Activated T-helper 17 cell treated with anti-CD3 and anti-CD28 coated beads, Interleukin-2, amount 50 U/mL, for 72 hours (primary cell): Measurements from ENCODE around the gene BRSK2. TPM values are rescaled to one million over a fixed set of nuclear protein-coding genes. Genes with fewer than 3 reads are reported as not detected.
"Not testable (repeated sequence)": the region's sequence is repeated elsewhere in the genome, so short reads cannot be mapped to it uniquely, and the experiment has no call there.

ENCODE experiments used
- ATAC-seq: fragments of 150-1000 bp; cut with Tn5 transposase; replicated peaks from 2 replicates; pipeline ENCODE4 v1.10.0; 2021; ENCODE audit warnings: mild to moderate bottlenecking, moderate library complexity
- H3K27ac Mint-ChIP-seq: one replicate; pipeline ENCODE4 v1.8.0; 2022; ENCODE audit warnings: mixed read lengths
- H3K27me3 Mint-ChIP-seq: one replicate; pipeline ENCODE4 v1.8.0; 2022; ENCODE audit warnings: mixed read lengths
- H3K36me3 Mint-ChIP-seq: one replicate; pipeline ENCODE4 v1.8.0; 2022; ENCODE audit warnings: low read depth, mild to moderate bottlenecking, mixed read lengths
- H3K4me1 Mint-ChIP-seq: one replicate; pipeline ENCODE4 v1.8.0; 2022; ENCODE audit warnings: mixed read lengths
- H3K4me3 Mint-ChIP-seq: one replicate; pipeline ENCODE4 v1.8.0; 2022; ENCODE audit warnings: mild to moderate bottlenecking, mixed read lengths
- H3K9me3 Mint-ChIP-seq: one replicate; pipeline ENCODE4 v1.8.0; 2022; ENCODE audit warnings: mixed read lengths
- total RNA-seq, 2 donors: library from RNA; stranded (reverse); gene quantifications; one replicate each; pipeline ENCODE4 v1.2.3, GENCODE V29; 2022

BRSK2 gene
- total RNA-seq, 2 donors from 2014 or later: 0.09 to 3.3 TPM

DNA sequence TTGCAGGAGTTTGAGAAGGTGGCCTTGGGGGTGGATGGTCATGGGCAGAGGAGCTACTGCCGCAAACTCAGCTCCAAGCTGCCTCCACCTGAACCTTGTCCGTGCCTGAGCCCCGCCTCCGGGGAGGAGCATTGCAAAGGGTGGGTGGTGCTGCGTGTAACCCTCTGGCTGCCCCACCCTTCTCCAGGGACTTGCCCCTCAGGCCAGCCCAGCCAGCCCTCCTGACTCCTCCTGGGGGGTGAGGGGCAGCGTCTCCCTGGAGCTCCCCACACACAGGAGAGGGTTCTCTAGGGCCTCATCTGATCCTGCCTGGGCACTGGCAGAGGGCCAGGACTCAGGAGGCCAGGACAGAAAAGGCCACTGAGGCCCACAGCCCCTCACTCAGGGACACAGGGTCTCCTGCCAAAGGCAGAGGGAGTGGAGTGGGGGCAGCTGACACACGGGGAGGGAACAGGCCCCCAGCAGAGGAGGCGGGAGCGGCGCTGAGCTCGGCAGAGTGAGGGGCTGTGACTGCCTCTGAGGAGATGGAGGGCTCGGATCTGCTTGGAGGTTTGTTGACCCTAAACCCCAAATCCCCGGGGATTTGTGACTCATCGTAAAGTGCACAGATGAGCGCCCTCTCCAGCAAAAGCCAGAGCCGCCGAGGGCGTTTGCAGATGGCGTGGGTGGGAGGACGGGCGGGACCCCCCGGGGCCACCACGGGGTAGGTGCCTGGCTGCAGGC, 12.8 kb downstream of the BRSK2 start:
- Mint-ChIP-seq H3K4me3 (no peak overlapping the region), H3K9me3 (no peaks in the 10 kb centered on the region), H3K36me3 (no peaks in the 10 kb centered on the region), H3K4me1 (no peaks in the 10 kb centered on the region), H3K27ac (no peak overlapping the region), H3K27me3 (no peaks in the 10 kb centered on the region)
- ATAC-seq: no peak

DNA sequence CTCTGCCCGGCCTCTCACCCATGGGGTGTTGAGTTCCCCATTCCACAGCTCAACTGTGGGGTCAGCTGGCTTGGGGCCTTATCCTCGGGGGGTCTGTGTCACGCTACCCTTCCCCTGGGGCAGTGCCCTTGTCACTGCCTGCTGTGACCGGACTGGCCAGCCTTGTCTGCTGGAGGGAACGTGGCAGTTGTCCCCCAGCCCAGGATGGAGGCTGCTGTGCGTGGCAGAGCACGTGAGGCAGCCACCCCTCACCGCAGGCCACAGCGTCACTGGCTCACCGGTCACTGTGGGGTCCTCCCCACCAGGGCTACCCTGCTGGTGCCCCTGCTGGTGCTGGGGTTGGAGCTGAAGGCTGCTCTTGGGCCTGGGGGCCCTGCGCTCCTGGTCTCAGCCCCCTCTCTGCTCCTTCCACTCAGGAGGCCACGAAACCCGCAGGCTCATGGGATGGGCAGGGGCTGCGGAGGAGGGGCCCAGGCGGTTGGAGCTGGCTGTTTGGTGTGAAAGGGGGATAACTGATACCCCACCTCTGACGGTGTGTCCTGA, 13.4 kb downstream of the BRSK2 start:
- H3K27ac Mint-ChIP-seq: no peak overlapping the region
- H3K4me3 Mint-ChIP-seq: no peak overlapping the region
- H3K4me1 Mint-ChIP-seq: no peaks in the 10 kb centered on the region
- H3K36me3 Mint-ChIP-seq: no peaks in the 10 kb centered on the region
- H3K27me3 Mint-ChIP-seq: no peaks in the 10 kb centered on the region
- ATAC-seq: no peak
- no peaks in the 10 kb centered on the region for H3K9me3 Mint-ChIP-seq

DNA sequence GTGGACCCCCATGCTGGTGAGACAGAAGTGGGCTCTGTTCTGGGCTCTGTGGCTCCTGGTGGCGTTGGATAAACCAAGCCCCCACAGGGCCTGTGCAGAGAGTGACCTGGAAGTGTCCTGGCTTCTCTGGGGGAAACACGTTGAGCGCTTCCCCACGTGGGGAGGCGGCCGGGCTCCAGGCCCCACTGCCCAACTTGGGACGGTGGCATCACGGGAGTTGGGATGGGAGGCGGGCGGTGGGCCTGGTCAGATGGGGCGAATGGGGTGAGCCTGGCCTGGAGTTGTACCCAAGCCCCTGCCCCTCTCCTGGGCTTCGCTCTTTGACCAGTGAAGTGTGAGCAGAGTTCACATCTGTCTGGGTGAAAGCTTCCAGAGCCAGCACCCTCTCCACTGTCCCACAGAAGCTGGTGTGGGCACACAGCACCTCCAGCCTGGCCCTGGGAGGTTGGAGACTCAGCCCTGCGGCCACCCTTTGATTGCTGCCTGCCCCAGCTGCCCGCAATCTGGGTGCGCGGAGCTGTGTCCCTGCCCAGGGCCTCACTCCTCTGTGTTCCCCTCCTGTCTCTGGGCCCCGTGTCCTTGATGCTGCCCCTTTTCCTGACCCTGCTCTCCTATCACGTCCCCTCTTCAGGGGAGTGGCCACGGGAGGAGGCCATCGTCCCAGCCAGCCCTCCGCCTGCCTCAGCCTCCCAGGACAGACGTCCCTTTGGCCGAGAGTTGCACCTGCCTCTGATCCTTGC, 14.2 kb downstream of the BRSK2 start:
- Mint-ChIP-seq H3K4me1 (no peaks in the 10 kb centered on the region), H3K36me3 (no peaks in the 10 kb centered on the region), H3K4me3 (no peak overlapping the region), H3K9me3 (no peaks in the 10 kb centered on the region), H3K27me3 (no peaks in the 10 kb centered on the region), H3K27ac (no peak overlapping the region)
- no peak for ATAC-seq

DNA sequence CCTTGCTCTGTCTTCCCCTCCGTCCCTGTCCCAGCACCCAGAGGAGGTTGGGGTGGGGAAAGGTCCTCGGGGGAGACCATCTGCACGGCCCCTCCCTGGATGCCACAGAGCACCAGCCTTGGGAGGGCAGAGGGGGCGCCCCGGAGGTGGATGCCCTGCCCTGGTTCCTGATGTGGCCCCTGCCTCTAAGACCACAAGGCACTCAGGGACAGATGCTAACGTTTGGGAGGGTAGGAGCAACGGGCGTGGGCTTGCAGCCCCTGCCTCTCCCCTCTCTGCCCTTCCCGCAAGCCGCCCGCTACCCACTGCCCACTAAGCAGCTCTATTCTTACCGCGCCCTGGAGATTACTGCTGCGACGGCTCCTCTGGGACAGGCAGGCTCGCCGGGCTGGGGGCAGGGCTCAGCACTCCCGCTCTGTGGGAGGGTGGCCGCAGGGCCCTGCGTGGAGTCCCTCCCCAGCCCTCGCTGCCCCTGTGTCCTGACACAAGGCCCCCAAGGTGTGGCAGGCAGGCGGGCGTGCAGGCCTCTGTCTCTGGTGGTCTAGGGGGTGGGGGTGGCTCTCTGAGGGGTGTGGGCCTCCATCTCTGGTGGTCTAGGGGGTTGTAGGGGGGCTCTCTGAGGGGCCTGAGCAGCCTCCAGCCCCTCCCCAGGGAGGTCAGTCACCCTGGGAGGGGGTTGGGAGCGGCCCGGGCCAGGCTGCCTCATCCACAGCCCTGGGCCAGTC, 14.9 kb downstream of the BRSK2 start:
- H3K4me1 Mint-ChIP-seq: no peaks in the 10 kb centered on the region
- H3K9me3 Mint-ChIP-seq: no peaks in the 10 kb centered on the region
- H3K27me3 Mint-ChIP-seq: no peaks in the 10 kb centered on the region
- H3K36me3 Mint-ChIP-seq: no peaks in the 10 kb centered on the region
- H3K27ac Mint-ChIP-seq: no peak overlapping the region
- H3K4me3 Mint-ChIP-seq: no peak overlapping the region
- ATAC-seq: no peak

DNA sequence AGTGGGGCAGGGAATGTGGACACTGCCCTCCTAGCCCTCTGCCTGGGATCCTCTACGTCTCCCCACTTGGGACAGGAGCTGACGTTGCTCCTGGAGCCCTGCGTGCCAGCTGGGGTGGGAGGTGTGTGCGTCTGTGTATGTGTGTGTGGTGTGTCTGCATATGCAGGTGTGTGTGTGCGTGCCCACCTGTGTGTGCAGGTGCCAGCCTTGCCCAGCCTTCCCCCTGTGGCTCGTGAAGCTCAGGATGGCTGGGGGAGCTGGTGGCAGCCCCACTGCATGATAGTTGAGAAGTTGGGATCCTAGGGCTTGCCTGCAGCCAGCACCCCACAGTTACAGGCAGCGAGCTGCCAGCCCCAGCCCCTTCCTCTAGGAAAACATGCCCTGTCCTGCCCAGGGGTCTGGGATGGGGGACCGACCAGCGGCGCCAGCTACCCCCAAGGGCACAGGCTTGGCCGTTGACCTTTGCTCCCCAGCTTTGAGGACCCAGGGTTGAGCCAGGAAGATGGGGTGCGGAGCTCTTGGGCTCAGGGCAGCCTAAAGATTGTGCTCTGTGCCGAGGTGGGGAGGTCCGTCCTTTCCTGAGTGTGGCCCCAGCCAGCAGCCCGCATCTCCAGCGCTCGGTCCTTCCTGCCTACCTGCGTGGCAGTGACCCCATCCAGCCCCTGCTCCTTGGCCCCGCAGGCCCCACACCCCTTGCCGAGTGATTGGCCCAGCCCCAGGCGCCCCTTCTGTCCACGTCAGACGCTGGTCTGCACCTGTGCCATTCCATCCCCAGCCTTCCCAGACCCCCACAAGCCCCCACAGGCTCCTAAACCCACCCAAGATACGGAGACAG, 15.7 kb downstream of the BRSK2 start:
- Mint-ChIP-seq H3K9me3 (no peaks in the 10 kb centered on the region), H3K4me1 (no peaks in the 10 kb centered on the region), H3K27me3 (no peaks in the 10 kb centered on the region), H3K4me3 (no peak overlapping the region), H3K27ac (no peak overlapping the region), H3K36me3 (no peaks in the 10 kb centered on the region)
- no peak for ATAC-seq

DNA sequence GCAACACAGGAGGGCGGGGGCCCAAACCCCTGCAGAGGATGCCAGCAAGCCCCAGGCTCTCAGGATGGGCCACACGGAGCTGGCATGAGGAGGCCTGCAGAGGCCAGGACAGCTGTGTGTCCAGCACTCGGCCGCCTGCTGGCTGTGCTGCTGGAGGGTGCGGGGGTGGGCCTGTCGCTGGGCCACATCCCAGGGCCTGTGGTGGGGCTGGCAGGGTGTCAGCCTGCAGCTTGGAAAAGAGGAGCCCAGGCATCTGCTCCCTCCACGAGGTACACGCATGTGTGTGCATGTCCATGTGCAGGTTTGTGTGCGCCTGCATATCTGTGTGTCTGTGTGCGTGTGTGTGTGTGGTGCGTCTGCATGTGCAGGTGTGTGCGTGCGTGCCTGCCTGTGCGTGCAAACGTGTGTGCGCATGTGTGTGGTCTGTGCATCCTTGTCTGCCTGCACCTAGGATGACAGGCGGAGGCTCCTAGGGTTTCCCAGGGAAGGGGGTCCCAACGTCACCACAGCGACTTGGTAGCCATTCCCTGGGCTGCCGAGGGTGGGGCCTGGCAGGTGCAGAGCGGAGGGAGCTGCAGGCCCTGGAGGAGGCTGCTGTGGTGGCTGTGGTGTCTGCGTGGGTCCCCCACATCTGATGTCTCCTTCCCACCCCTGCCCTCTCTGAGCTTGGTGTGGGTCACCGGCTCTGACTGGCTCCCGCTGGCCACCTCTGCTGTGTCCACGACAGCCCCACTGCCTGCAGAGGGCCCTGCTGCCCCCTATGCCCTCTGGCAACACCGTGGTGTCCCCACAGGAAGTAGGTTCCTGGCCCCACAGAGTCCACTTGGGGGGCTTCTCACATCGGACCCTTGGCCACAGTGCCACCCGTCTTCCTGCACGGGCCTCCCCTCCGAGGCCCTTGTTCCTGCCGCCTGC, 17.1 kb downstream of the BRSK2 start:
- Mint-ChIP-seq H3K27me3 (no peaks in the 10 kb centered on the region), H3K36me3 (no peaks in the 10 kb centered on the region), H3K27ac (no peak overlapping the region), H3K4me3 (no peak overlapping the region), H3K9me3 (no peaks in the 10 kb centered on the region), H3K4me1 (no peaks in the 10 kb centered on the region)
- ATAC-seq: no peak

DNA sequence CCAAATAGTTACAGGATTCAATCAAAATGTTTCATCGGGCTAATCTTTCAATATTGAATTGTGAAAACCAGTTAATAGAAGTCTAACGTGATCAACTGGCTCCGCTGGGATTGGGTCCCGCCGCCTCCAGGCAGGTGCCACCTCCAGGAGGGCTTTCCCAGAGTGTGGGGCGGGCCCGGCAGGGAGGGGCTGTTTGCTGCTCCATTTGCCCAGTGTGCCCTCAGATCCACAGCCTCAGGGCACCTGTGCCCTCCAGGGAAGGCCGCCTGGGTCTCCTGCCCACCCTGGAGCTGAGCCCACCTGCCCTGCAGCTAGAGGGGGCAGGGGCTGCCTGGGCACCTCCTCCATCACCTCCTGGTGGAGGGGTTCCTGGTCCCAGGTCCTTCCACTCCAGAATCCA, 17.9 kb downstream of the BRSK2 start:
- ATAC-seq: no peak
- no peaks in the 10 kb centered on the region for H3K27me3 Mint-ChIP-seq
- H3K4me3 Mint-ChIP-seq: no peak overlapping the region
- no peaks in the 10 kb centered on the region for H3K9me3 Mint-ChIP-seq
- no peaks in the 10 kb centered on the region for H3K36me3 Mint-ChIP-seq
- no peaks in the 10 kb centered on the region for H3K4me1 Mint-ChIP-seq
- no peak overlapping the region for H3K27ac Mint-ChIP-seq

DNA sequence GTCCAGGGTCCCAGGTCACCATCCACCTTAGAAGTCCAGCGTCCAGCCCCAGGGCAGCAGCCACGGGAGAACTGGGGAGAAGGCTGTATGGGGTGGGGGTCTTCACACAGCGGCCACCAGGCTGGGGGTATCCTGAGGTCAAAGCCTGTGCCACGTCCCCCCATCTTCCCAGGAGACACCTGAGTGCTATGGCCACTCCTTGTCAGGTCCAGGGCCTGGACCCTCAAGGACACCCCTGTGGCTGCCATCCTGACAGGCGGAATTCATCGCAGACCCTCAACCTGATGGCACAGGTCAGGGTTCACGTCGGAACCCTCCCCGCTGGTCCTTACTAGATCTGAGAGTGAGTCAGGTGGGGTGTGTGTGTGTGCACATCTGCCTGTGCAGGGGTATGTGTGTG, 18.6 kb downstream of the BRSK2 start:
- Mint-ChIP-seq H3K9me3 (no peaks in the 10 kb centered on the region), H3K4me1 (no peaks in the 10 kb centered on the region), H3K27me3 (no peaks in the 10 kb centered on the region), H3K4me3 (no peak overlapping the region), H3K27ac (no peak overlapping the region), H3K36me3 (no peaks in the 10 kb centered on the region)
- peak; percentile 3 for ATAC-seq

DNA sequence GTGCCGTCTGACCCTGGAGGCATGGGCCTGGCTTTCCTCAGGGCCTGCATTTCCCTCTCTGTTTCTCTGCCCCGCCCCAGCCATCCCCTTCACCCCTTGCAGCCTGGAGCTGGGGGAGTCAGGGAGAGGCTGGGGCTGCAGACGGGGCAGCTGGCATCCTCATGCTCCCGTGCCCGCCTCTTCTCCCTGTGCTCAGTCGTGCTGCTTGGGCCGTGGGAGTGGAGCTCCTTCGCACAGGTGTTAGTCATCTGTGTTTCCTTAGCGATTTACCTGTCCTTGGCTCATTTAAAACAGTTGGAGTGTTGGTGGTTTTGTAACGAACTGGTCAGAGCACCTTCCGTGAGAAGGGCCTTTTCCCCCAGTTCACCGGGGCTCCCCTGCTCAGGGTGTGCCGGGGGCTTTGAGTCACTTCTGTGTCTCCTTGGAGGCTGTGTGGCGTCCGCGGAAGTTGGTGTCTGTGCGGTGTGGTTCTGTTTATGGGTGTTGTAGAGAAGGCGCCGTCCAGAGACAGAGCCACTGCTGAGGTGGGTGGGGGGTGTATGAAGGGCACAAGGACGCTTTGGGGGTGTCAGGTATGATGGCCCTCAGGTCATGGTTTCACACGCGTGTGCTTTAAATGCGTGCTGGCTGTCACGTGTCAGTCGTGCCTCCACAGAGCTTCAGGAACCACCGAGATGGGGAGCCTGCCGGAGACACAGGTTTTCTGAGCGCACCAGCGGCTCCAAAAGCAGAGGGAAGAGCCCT, 19.5 kb downstream of the BRSK2 start:
- Mint-ChIP-seq H3K4me1 (no peaks in the 10 kb centered on the region), H3K9me3 (no peaks in the 10 kb centered on the region), H3K27me3 (no peaks in the 10 kb centered on the region), H3K36me3 (no peaks in the 10 kb centered on the region), H3K4me3 (no peak overlapping the region), H3K27ac (no peak overlapping the region)
- ATAC-seq: no peak

DNA sequence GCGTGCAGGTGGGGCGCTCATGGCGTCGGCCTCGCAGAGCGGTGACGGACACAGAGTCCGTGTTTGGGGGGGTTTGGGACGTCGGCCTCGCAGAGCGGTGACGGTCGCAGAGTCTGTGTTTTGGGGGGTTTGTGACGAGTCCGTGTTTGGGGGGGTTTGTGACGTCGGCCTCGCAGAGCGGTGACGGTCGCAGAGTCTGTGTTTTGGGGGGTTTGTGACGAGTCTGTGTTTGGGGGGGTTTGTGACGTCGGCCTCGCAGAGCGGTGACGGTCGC, 20.1 kb downstream of the BRSK2 start:
- ATAC-seq, H3K9me3 Mint-ChIP-seq, H3K27me3 Mint-ChIP-seq, H3K27ac Mint-ChIP-seq, H3K4me3 Mint-ChIP-seq, H3K36me3 Mint-ChIP-seq, H3K4me1 Mint-ChIP-seq: not testable (repeated sequence)

DNA sequence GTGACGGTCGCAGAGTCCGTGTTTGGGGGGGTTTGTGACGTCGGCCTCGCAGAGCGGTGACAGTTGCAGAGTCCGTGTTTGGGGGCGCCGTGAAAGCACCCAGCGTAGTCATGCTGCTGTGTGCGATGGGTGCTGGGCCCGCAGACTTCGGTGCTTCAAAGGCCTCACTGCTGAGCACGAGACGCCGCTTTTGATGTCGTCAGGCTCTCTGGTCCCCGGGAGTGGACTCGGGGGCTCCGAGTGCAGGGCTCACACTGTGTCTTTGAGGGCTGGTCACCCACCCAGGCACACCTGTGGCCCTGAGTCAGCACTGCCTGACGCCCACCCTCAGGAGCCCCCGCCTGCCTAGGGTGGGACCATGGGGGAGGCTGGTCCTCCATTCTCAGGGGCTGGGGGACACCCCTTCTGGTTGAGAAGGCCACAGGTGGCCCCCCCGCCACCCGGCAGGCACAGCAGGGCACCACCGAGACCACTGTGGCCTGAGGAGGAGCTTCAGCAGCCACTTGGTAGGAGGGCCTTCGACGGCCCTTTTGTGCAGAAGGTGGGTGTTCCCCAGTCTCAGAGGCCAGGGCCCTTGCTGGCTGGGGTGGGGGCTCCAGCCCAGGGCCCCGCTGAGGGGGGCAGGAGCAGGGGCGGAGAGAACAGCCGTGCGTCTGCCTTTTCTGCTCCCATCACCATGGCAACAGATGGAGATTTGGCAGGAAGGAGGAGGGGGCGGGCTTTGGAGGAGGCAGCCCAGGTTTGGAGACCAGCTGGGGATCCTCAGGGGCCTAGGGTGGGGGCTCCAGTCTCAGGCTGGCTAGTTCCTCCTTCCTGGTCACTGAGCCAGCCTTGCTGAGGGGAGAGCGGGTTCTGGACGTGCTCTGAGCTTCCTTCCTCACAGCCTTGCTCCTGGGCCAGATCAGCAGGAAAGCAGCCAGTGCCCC, 20.9 kb downstream of the BRSK2 start:
- Mint-ChIP-seq H3K27me3 (no peaks in the 10 kb centered on the region), H3K4me3 (no peak overlapping the region), H3K27ac (no peak overlapping the region), H3K4me1 (no peaks in the 10 kb centered on the region), H3K9me3 (no peaks in the 10 kb centered on the region), H3K36me3 (no peaks in the 10 kb centered on the region)
- no peak for ATAC-seq

DNA sequence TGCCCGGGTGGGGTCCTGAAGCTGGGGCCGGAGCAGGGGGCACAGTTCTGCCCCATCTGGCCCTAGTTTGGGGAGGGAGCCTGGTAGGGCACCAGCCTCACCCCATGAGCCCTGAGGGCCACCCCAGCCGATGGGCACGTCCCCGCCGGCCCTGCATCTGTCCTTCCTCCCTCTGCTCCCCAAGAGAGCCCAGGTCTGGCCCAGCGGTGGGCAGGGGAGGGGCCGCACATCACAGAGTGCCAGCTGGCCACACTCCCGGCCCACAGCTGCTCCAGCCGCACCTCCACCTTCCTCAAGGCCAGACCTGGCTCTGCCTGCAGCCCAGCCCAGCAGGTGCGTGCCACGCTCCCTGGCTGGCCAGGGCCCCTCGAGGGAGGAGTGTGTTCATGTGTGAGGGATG, 21.6 kb downstream of the BRSK2 start:
- H3K4me3 Mint-ChIP-seq: no peak overlapping the region
- no peaks in the 10 kb centered on the region for H3K9me3 Mint-ChIP-seq
- no peaks in the 10 kb centered on the region for H3K36me3 Mint-ChIP-seq
- H3K27me3 Mint-ChIP-seq: no peaks in the 10 kb centered on the region
- no peaks in the 10 kb centered on the region for H3K4me1 Mint-ChIP-seq
- no peak for ATAC-seq
- H3K27ac Mint-ChIP-seq: no peak overlapping the region
